Coronary artery (tissue), 2 donors: Measurements from ENCODE around the gene KRT32.

Source experiments
- DNase-seq: peaks from one replicate; pipeline ENCODE4 v3.0.0-alpha.2; 2017; ENCODE audit warnings: low spot score
- H3K27ac ChIP-seq, 2 donors: fragments of 200-600 bp; sonication (generic); one replicate each; pipeline ENCODE4 v1.5.1; 2016 to 2019
- H3K4me3 ChIP-seq: fragments of 200-600 bp; sonication (generic); 2 replicates; pipeline ENCODE4 v1.5.1; 2016; ENCODE audit warnings: mild to moderate bottlenecking, moderate library complexity
- TF ChIP-seq, protein P1 (sequence below): fragments of 200-600 bp; sonication (generic); IDR thresholded peaks from one replicate; pipeline ENCODE4 v1.5.1; 2019; ENCODE audit warnings: antibody characterized with exemption

KRT32 gene

DNA sequence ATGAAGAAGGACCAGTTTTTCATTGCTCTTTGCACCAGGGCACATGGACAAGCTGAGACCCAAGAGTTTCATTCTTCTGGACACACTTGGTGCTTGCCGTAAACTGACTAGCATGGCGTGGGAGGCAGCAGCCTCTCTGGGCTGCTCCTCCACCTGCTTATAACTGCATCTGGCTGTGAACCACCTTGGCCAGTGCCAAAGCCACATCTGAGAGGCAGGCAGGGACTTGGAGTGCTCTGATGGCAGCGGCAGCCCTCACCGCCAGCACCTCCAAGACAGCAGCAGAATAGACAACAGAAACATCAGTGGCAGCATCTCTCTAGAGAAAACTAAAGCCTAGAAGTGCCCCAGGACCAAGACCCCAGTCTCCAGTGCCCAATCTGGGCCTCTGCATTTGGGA, 47.5 kb downstream of the KRT32 start:
- Histone ChIP-seq H3K4me3 (no peak overlapping the region), H3K27ac (no peak overlapping the region)
- DNase-seq, result no peak
- TF ChIP-seq, protein P1, sequence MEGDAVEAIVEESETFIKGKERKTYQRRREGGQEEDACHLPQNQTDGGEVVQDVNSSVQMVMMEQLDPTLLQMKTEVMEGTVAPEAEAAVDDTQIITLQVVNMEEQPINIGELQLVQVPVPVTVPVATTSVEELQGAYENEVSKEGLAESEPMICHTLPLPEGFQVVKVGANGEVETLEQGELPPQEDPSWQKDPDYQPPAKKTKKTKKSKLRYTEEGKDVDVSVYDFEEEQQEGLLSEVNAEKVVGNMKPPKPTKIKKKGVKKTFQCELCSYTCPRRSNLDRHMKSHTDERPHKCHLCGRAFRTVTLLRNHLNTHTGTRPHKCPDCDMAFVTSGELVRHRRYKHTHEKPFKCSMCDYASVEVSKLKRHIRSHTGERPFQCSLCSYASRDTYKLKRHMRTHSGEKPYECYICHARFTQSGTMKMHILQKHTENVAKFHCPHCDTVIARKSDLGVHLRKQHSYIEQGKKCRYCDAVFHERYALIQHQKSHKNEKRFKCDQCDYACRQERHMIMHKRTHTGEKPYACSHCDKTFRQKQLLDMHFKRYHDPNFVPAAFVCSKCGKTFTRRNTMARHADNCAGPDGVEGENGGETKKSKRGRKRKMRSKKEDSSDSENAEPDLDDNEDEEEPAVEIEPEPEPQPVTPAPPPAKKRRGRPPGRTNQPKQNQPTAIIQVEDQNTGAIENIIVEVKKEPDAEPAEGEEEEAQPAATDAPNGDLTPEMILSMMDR, result no peak

DNA sequence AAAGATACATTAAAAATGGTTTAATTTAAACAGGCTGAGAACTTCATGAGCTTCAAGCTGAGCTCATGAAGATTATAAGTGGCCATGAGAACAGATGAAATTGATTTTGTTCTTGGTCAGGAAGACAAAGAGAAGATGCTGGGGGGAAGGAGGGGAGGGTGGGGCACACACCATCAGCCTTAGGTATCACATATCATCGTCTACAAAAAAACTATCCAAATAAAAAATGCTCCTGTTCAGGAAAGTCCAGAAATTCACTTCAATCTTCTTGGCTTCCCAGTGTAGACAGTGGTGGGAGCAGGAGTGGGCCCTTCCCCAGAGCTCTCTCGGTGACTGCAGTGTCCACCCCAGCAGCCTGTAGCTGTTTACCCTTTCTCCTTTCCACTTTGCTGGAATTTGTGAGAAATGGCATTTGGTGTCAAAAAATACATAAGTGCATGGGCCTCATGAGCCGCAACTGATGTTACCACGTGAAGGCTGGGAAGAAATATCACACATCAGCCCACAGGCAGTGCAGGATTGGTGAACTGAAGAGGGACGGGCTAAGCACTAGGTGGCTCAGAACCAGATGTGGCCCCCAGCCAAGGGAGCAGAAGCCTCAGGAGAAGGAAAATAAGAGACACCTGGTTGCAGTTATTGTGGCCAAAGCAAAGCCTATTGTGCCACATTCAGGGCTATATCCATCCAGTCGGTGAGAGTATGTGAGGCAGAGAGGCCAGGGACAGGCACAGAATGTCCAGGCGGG, 48.9 kb downstream of the KRT32 start:
- no peak for DNase-seq
- no peak overlapping the region for H3K27ac ChIP-seq
- TF ChIP-seq, protein P1, result no peak
- no peak overlapping the region for H3K4me3 ChIP-seq

DNA sequence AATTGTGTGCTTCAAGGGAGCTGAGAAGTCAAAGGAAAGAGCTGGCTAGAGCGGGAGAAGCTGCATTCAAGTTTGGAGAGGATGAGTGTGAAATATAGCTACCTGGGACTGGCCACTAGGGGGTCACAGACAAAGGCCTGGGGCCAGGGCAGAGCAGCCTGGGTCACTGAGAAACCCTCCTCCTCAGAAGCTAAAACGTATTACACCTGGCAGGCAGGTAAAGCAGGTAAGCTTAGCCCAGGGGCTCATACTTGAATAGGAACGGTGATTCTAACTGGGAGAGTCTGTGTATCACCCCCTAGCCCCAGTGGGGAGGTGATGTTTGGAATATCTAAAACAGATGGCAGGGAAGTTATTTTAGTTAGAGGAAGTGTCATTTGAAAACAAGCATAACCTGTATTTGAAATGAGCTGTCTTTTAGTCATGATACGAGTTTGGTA, 49.6 kb downstream of the KRT32 start:
- H3K27ac ChIP-seq, result no peak overlapping the region
- TF ChIP-seq, protein P1, result no peak
- H3K4me3 ChIP-seq, result no peak overlapping the region
- DNase-seq, result no peak

DNA sequence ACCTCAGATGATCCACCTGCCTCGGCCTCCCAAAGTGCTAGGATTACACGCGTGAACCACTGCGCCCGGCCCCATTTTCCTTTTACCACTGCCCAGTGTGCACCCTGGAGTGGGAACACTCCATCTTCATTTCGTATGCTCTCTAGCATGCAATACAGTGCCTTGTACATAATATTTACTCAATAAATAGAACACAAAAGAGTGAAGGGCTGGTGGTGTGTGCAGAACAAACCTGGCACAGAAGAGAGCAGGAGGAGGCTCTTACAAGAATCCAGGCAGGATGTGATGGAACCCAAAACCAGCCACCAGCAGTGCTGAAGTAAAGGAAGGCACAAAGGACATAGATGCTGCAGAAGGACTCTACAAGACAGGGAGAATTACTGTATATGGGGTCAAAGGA, 50.1 kb downstream of the KRT32 start:
- H3K4me3 ChIP-seq, result no peak overlapping the region
- TF ChIP-seq, protein P1, result no peak
- no peak overlapping the region for H3K27ac ChIP-seq
- no peak for DNase-seq

DNA sequence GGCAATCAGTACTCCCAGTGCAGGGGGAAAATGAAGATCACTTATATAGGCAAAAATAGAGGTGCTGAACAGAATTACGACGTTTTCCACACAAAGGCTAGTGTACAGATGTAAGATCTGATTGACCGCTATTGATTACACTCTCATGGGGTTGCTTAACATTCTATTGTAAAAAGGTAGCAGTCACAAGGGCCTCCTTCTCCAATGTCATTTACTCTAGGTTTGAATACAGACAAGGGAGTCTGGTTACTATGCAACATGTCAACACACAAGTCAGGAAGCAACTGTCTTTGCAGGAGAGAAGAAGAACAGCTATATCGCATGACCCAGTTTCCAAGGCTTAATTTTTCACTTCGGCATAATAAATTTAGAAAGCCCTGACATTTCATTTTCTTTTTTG, 50.7 kb downstream of the KRT32 start:
- no peak for DNase-seq
- Histone ChIP-seq H3K4me3 (no peak overlapping the region), H3K27ac (no peak overlapping the region)
- TF ChIP-seq, protein P1, result no peak

DNA sequence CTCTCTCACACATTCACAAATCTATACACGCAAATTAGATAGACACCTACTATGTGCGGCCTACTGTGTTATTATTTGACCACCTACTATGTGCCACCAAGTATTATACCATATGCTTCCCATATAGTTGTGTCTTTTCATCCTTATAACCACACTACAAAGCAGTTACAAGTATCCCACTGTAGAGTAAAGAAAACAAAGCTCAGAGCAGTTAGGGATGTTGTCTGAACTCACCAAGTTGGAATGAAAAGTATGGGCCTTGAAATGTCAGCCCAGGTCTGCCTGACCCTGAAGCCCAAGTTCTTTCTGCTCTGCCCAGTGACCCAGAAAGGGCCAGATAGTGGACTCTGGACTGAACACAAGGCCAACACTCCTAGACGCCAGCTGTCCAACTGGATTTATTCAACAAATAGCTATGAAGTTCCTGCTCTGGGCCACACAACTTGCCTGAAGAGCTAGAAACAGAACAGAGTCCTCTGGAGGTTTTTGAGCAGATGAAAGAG, 51.3 kb downstream of the KRT32 start:
- Histone ChIP-seq H3K27ac (no peak overlapping the region), H3K4me3 (no peak overlapping the region)
- no peak for DNase-seq
- TF ChIP-seq, protein P1, result no peak

DNA sequence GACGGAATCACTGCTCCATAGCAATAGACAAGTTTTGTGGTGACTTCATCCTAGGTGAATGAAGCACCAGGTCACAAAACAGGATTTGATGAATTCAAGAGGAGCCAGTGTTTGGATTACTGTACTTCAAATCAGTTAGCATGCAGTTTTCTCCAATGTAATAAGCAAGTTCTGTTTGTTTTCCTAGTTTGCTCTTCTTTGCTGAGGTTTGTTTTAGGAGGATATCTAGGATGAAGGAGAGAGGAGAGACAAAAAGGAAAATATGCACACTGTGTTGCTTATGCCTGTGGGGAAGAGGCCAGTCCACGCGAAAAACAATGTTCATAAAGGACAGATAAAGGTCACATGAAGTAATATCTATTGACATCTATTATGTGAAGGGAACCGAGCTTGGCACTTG, 51.8 kb downstream of the KRT32 start:
- no peak for DNase-seq
- TF ChIP-seq, protein P1, result no peak
- no peak overlapping the region for H3K27ac ChIP-seq
- no peak overlapping the region for H3K4me3 ChIP-seq
